GM21717 (cell line): ENCODE measurements around the gene ALDH4A1.
"Not testable (repeated sequence)": the region's sequence is repeated elsewhere in the genome, so short reads cannot be mapped to it uniquely, and the experiment has no call there.

Source experiments
- ATAC-seq: cut with Tn5 transposase; IDR thresholded peaks from one replicate; pipeline ENCODE4 v1.9.1; 2021; ENCODE audit warnings: mild to moderate bottlenecking, moderate library complexity; ENCODE audit not compliant: unreplicated experiment

The ALDH4A1 gene

DNA sequence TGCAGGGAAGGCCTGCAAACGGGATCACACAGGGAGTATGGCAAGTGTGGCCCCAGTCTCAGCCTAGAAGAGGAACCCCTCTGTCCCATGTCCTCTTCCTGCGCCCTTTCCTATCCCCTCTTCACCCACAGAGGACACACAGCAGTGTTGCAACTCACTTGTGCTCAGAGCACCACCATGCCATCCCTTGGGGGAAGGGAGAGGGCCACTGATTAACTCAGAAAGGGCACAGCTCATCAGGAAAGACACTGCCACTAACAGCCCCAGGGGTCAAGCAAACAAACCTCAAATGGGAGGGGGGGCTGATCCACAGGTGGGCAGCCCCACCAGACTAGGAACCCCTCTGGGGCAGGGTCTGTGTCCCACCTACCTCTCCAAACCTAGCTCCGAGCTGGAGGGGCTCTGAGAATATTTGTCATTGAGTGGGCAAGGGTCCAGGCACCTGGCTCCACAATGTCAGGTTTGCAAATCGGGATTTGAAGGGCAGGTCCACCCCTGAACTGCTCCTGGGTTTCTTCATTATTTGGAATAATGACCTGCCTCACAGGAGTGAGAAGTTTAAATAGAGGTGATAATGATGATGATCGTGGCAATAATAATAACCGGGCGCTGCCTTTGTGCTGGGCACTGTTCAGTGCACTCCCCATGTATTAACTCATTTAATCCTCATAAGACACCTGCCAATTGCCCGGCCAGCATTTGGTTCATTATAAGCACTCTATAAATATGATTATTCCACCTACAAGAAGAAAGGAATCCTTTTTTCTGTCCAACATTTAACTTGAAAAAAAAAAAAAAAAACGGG is 1.0 kb downstream of the ALDH4A1 start:
- ATAC-seq, result no peak

DNA sequence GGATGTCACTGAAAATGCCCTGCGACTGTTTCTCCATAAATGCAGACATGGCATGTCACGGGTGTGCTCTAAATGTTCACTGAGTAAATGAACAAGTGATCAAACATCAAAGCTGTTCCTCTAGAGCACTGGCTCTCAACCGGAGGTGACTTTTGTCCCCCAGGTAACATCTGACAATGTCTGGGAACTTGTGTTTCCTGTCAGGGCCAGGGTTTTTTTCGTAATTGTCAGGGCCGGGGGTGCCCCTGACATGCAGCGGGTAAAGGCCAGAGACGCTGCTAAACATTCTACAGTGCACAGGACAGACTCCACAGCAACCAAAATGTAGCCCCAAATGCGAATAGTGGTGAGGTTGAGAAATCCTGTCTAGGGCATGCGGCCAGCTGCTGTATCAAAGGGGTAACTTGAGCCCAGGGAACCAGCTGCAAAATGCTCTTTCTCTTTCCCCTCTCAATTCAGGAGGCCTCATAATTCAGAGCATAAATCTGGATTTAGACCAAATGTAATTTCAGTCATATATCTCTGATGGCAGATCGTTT is 2.0 kb downstream of the ALDH4A1 start:
- no peak for ATAC-seq

DNA sequence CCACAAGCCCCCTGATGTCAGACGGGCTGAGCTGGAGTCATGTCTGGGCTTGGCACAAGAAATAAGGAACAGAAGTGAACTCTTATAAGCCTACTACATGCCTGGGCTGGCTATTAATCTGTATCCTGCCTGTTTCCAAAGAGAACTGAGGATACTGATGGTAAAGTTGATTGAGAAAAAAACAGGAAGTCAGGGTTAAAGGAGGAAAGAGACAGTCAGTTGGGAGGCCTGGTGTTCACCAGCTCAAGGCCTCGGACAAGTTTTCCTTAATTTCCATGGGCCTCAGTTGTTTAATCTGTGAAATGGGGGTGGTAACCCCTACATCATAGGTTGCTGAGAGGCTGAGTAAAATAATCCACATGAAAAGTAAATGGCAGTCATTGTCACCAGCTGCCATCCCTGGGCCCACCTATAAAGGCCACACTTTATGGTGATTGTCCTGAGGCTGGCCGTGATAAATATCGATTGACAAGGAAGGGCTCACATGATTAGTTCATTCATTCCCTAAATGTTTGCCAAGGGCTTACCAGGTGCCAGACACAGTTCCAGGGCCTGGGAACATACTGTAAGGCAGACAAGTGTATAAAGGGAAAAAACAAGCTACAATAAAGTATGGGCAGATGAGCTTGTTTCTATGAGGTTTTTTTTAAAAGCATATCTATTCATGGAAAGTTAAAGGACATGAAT is 2.8 kb downstream of the ALDH4A1 start:
- no peak for ATAC-seq

DNA sequence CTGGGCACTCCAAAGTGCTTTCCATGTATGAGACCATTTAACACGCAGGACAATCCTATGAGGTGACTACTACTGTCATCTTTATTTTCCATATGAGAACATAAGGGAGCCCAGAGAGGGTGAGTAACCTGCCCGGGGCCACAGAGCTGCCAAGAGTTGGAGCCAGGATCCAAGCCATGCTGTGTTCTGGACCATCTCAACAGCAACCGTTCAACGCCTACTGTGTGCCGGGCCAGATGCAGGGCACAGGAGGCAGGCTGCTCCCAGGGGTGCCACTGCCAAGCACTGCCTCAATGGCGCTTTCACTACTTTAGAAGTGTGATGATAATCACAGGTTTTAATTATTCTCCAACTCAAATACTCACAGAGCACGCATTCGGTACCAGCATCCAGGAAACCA is 3.8 kb downstream of the ALDH4A1 start:
- no peak for ATAC-seq

DNA sequence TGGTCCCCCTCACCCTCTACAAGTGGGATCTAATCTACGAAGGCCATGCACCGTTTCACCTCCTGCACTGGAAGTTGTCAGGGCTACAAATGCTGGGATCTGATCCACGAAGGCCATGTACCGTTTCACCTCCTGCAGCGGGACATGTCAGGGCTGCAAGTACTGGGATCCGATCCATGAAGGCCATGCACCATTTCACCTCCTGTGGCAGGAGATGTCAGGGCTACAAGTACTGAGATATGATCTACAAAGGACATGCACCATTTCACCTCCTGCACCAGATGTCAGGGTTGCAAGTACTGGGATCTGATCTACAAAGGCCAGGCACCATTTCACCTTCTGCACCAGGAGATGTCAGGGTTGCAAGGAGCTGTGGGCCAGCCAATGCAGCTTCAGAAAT is 7.0 kb downstream of the ALDH4A1 start:
- no peak for ATAC-seq

DNA sequence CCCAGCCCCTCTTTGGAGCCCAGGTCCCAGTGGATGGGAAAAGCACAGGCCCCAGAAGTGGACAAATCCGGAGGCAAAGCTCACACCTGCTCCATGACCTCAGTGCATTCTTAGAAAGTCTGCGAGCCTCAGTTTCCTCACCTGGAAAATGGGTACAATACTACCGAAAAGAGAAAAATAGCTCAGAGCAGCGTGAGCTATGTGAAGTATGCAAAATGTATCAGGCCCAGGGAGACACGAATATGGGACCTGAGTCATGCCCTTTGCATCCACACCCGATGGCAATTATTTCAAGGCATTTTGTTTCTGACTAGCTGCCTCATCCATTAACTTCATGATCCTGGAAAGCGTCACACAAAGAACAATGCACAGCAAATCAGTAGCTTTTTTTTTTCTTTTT is 9.2 kb downstream of the ALDH4A1 start:
- ATAC-seq, result no peak

DNA sequence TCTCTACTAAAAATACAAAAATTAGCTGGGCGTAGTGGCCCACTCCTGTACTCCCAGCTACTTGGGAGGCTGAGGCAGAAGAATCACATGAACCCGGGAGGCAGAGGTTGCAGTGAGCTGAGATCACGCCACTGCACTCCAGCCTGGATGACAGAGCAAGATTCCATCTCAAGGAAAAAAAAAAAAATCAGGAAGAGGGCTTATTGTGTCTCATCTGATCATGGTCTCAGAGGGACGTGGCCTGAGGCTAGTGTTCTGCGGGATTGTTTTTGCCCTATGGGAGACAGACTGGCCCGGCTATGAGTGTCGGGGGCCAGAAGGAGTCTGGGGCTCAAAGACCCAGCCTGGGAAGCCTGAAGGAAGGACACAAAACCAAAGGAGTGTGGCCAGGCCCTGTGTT is 10.5 kb downstream of the ALDH4A1 start:
- not testable (repeated sequence) for ATAC-seq

DNA sequence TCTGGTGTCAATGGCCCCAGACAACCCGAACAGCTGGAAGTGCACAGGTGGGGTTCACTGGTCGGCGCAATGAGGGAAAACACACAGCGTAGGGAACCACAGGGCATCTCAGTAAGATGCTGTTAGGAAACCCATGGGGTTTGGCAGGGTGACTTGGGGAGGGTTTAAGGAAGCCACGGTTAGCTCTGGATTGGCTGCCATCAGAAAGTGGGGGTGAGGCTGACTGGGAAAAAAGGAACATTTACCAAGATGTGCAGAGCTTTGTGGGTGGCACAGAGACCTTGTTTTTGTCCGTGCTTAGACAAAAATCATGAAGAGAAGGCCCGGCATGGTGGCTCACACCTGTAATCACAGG is 11.0 kb downstream of the ALDH4A1 start:
- ATAC-seq, result no peak

DNA sequence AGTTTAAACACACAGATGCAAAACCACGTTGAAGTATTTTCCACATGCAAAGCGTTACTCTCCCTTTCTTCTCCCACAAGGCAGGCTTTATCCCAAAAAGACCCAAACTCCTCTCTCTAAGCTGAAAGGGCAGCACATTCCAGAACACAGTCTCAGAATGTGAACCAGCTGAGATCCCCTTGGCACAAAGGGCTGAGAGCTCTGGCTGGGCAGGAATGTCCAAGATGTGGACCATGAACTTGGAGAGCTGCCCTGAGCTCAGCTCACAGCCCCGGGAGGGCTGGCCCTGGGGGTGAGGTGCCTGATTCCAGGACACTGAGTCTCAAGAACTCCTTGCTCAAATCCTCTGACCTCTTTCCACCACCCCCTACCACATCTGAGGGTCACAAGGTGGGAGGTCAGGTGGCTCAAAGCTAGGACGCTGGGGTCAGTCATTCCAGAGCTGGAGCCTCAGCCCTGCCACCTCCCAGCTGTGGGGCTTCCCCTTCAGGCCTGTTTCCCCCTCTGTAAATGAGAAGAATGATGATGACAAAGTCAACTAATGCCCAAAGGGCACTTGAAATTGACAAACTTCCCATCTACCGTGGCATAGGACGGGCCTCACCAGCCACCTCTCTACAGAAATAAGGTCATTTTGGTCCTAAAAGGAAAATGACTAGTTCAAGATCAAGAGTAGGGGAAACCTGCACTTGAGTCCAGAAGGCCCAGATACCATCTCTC is 11.5 kb downstream of the ALDH4A1 start:
- ATAC-seq, result no peak

DNA sequence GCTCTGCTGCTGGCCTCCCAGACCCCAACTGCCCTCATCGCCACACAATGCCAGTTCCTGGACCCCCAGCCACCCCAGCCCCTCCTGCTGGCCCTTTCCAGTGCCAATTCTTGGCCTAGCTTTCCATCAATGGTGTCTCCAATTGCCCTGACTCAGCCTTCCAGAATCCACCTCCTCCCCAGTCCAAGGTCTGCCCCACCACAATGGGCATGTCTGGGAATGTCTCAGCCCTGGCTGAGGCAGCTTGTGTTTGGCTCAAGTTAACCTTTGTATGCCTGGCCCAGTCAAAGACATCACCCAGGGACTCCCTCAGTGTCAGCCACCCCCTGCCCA is 16.4 kb downstream of the ALDH4A1 start:
- ATAC-seq, result no peak

DNA sequence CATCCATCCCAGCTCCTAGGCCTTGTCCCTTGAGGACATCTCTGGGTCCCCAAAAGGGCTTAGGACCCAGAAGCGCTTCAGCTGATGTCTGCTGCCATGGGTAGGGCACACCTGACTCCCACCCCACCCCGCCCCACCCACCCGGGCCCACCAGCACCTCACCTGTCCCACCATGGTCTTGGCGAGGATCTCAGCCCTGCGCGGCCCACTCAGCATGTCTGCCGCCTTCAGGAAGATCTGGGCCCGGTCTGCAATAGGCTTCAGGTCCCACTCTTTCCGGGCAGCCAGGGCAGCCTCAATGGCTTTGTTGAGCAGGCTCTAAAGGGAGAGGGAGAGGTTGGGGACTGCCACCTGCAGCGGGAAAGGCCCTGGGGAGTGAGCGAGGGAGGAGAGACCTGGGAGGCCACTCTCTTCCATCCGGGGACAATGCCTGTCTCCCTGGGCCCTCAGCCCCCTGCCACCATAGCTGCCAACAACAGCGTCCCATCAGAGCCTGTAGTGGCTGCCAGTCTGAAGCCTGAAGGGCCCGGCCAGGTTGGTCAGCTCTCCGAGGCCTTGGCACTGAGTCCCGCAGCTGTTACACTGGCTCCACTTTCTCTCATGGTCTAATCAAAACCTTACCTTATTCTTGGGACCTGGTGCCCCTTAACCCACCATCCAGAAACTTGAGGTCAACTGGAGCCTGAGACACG is 16.9 kb downstream of the ALDH4A1 start:
- ATAC-seq, result no peak

DNA sequence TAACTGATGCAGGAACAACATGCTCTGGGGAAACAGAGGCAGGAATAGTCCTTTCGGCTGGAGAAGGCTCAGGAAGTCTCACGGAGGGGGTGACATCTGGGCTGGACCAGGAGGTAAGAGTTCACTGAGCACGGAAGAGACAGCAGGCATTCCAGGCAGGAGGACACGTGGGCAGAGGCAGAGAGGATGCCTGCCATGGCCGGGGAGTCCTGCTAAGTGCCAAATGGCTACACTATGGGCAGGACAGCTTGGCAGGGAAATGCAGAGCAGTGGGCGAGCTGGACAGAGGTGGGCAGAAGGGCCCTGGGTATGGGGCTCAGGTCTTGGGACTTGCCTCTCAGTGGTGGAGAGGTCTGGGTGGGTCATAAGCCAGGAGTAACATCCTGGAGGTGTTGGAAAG is 17.6 kb downstream of the ALDH4A1 start:
- ATAC-seq, result no peak

DNA sequence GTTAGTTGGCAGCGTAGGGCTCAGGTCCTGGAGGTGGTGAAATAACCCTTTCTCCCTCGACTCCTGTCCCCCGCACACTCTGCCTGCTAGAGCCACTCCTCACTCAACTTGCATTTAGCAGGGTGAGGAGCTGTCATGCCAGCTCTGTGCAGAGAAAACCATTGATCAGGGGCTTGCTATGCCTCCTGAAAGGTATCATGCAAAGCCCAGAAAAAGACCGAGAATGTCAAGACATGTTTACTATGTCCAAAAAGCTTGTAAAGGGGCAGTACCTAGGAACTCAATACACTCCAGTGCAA is 18.0 kb downstream of the ALDH4A1 start:
- no peak for ATAC-seq

DNA sequence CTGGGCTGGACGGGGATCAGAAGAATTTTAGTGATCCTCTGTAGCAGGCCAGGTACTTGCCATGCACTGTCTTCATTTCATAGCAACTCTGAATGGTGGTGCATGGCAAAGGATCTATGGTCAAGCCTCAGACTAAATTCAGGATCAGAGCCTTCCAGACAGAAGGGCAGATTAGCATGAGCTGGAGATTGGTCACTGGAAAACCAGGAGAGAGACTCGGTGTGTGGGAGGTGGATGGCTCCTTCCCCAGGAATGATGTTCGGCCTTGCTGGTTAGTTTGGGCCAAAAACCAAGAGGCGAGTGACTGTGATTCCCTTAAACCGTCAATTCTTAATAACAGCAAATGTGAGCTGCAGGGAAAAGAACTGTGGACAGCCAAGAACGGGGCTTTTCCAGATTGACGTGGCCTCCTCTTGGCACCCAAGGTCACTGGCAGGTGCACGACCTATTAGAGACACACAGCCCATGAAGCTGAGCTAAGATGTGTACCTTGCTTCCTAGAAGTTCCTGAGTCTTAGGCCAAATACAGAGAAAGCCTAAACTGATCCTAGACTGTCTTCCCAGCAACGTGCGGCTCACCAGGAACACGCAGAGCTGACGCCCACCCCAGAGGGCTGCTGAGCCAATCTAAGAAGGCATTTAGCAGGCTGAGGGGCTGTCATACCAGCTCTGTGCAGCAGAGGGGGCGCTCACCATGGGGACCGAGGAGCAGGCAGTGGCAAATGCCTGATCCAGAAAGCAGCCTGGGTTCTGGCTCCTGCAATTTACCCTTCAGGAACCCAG is 18.5 kb downstream of the ALDH4A1 start:
- no peak for ATAC-seq

DNA sequence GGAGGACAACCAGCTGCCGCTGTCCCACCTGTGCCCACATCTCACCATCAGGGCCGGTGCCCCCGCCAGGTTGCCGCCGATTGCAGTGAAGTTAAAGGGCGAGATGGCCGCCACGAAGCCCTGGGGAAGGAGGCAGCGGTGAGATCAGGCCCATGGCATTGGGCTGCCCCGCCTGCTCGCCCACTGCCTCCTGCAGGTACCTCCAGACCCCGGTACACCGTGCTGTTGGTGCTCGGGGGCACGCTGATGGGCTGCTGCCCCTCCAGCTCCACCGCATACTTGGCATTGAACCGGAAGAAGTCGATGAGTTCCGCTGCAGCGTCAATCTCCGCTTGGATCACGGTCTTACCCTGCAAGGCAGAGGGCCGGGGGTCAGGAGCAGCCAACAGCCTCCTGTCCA is 19.3 kb downstream of the ALDH4A1 start:
- no peak for ATAC-seq

DNA sequence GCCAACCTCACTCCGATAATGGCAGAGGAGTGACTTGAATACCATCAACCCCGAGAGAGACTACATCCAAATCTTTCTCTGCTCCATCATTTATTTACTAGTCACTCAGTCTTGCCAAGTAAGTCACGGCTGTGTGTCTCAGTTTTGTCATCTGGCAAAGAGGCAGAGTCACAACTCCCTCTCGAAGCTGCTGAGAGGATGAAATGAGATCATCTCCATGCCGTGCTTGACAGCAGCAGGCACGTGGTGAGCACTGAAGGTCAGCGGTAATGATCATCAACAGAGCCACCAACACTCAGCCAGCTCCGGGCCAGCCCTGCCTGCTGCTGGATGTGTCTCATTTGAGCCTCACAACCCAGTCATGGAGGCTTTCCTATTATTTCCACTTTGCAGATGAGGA is 19.9 kb downstream of the ALDH4A1 start:
- ATAC-seq, result no peak

DNA sequence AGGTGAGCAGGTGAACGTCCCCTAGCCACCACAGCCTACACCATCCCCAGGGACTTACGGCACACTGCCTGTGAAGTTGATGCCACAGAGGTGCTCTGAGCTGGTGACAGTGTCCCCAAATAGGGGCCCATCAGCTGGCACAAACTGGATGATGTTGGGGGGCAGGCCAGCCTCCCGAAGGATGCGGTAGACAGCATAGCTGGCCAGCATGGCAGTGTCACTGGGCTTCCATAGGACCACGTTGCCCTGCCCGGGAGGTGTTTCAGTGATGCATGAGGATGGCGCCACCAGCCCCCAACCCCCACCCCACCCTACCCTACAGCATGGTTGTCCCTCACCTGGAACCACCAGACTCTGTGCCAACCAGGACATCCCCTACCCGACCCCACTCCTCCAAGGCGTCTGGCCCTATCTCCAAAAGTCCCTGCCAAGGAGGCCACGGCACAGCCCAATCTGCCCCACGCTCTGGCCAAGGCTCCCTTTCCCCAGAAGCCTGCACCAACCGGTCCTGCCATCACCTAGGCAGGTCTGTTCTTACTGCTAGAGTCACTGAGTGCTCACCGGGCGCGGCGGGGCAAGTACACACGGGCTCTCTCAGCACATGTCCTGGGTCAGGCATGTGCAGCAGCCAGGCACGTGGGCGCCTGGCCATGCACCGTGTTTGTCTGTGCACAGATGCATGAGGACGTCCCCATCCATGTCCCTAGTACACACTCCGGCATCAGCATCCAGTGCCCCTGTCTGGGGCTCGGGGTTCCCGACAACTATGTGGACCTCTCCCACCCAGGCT is 20.5 kb downstream of the ALDH4A1 start:
- ATAC-seq, result no peak

DNA sequence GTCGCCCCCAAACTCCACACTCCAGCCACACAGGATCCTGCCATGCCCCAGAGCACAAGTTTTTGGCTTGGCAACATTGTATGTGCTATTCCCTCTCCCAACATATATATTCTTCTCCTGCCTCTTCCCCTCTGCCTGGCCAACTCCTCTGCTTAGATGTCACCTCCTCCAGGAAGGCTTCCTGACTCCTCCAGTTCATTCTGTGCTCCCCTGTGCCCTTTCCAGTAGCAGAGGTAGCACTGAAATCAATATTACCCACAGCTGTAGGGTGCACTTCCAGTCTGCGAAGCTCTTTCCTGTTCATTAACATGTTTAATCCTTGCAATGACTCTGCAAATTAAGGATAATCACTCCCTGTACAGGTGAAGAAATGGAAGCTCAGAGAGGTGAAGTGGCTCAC is 21.2 kb downstream of the ALDH4A1 start:
- no peak for ATAC-seq

DNA sequence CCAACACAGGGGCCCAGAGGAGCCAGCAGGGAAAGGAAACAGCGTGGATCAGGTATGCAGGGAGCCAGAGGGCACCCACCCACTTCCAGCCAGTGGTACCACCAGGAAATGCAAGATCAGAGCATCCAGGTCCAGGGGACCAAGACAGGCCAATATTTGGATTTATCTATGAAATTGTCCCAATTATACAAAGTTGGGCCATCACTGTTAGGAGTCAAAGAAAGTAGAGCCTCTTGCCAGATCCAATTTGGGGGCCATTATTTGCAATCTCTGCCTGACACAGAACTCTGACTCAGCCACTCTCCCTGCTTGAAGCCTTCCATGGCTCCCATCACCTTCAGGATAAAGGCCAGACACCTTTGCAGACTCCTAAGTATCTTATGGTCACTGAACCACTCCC is 21.8 kb downstream of the ALDH4A1 start:
- no peak for ATAC-seq

DNA sequence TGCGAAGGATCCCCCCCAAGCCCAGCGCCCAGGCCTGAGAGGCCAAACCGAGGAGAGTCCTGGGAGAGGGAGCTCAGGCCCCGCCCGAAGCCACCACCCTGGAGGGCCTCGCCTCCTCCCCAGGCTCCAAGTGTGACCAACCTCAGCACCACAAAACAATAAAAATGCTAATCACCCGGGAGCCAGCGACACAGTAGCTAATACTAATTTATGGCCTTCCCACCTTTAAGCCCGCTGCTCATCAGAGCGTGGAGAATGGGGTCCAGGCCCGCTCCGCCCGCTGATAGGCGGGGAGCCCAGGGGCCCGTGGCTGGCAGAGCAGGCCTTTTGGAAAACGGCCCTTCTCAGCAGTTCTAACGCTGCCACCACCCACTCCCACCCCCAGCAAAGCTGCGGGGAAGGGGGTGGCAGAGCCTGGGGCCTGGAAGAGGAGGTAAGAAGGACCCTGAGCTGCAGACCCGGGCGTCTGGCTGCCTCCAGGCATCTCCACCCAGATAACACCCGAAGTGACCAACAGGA is 22.5 kb downstream of the ALDH4A1 start:
- no peak for ATAC-seq
